MM.1S (cell line): Measurements from ENCODE around the gene MYRIP.
A peak's percentile ranks its signal among the peaks of the same experiment; 100 is the strongest.

ENCODE experiments used
- DNase-seq: peaks from one replicate; pipeline ENCODE4 v3.0.0-alpha.2; 2015
- H2AFZ ChIP-seq: fragments of 300-600 bp; sonication (generic); 2 replicates; pipeline ENCODE4 v1.6.0; 2016; ENCODE audit warnings: antibody characterized with exemption, low read length
- H3F3A ChIP-seq: fragments of 300-600 bp; sonication (generic); 2 replicates; pipeline ENCODE4 v1.6.1; 2016; ENCODE audit warnings: mild to moderate bottlenecking, antibody characterized with exemption, low read length, moderate library complexity, mixed read lengths; ENCODE audit not compliant: insufficient read depth
- H3K27ac ChIP-seq: fragments of 300-600 bp; sonication (generic); 2 replicates; pipeline ENCODE4 v1.5.1; 2016; ENCODE audit warnings: mild to moderate bottlenecking, low read length
- H3K27me3 ChIP-seq: fragments of 300-600 bp; sonication (generic); replicated peaks from 2 replicates; pipeline ENCODE4 v1.6.0; 2016; ENCODE audit warnings: low read length; ENCODE audit not compliant: insufficient read depth
- H3K36me3 ChIP-seq: fragments of 300-600 bp; sonication (generic); replicated peaks from 2 replicates; pipeline ENCODE4 v1.6.1; 2016; ENCODE audit warnings: mild to moderate bottlenecking, low read length, mixed read lengths; ENCODE audit not compliant: insufficient read depth
- H3K4me1 ChIP-seq: fragments of 300-600 bp; sonication (generic); 2 replicates; pipeline ENCODE4 v1.6.1; 2016; ENCODE audit warnings: low read length, mixed read lengths
- H3K4me2 ChIP-seq: fragments of 300-600 bp; sonication (generic); 2 replicates; pipeline ENCODE4 v1.6.0; 2016; ENCODE audit warnings: low read depth, low read length
- H3K4me3 ChIP-seq: fragments of 300-600 bp; sonication (generic); 2 replicates; pipeline ENCODE4 v1.5.1; 2016; ENCODE audit warnings: low read length, mixed read lengths
- H3K79me2 ChIP-seq: fragments of 300-600 bp; sonication (generic); 2 replicates; pipeline ENCODE4 v1.6.1; 2016; ENCODE audit warnings: mixed run types, low read length, mixed read lengths
- H3K9ac ChIP-seq: fragments of 300-600 bp; sonication (generic); 2 replicates; pipeline ENCODE4 v1.6.1; 2016; ENCODE audit warnings: low read length, mixed read lengths
- H3K9me2 ChIP-seq: fragments of 300-600 bp; sonication (generic); replicated peaks from 2 replicates; pipeline ENCODE4 v1.6.1; 2016; ENCODE audit warnings: mild to moderate bottlenecking, low read length, mixed read lengths; ENCODE audit not compliant: insufficient read depth
- H3K9me3 ChIP-seq: fragments of 300-600 bp; sonication (generic); replicated peaks from 2 replicates; pipeline ENCODE4 v1.6.1; 2016; ENCODE audit warnings: mild to moderate bottlenecking, low read length, mixed read lengths; ENCODE audit not compliant: insufficient read depth
- H4K20me1 ChIP-seq: fragments of 300-600 bp; sonication (generic); 2 replicates; pipeline ENCODE4 v1.6.1; 2016; ENCODE audit warnings: mild to moderate bottlenecking, low read length, moderate library complexity, mixed read lengths; ENCODE audit not compliant: insufficient read depth
- EZH2 ChIP-seq: fragments of 300-600 bp; sonication (generic); optimal IDR thresholded peaks from 2 replicates; pipeline ENCODE3; 2017; ENCODE audit warnings: low read depth, mild to moderate bottlenecking, antibody characterized with exemption, low read length, mixed read lengths
- EZH2phosphoT487 ChIP-seq: fragments of 300-600 bp; sonication (generic); IDR thresholded peaks from 2 replicates; pipeline ENCODE4 v1.6.1; 2018; ENCODE audit warnings: antibody characterized with exemption, low read length
- TF ChIP-seq, protein P1 (sequence below): fragments of 300-600 bp; sonication (generic); IDR thresholded peaks from 2 replicates; pipeline ENCODE4 v1.5.1; 2016; ENCODE audit warnings: antibody characterized with exemption, low read length, mixed read lengths

MYRIP gene

GRCh38 chr3:39805650-39806049, 3.8 kb upstream of the MYRIP start:
- H3F3A ChIP-seq = peaks cover 6% of the 10 kb centered on the region; the same call in 1 of the 2 replicates
- H3K4me2 ChIP-seq = no peak overlapping the region
- no peaks in the 10 kb centered on the region for H3K4me1 ChIP-seq
- H3K79me2 ChIP-seq = no peaks in the 10 kb centered on the region
- DNase-seq = no peak
- H3K27ac ChIP-seq = no peak overlapping the region
- H2AFZ ChIP-seq = no peak overlapping the region
- no peak overlapping the region for H3K4me3 ChIP-seq
- no peaks in the 10 kb centered on the region for H3K36me3 ChIP-seq
- H4K20me1 ChIP-seq = no peaks in the 10 kb centered on the region
- H3K9ac ChIP-seq = no peak overlapping the region
- H3K9me2 ChIP-seq = no peaks in the 10 kb centered on the region
- H3K27me3 ChIP-seq = peaks cover 14% of the 10 kb centered on the region; the same call in 1 of the 2 replicates
- H3K9me3 ChIP-seq = no peaks in the 10 kb centered on the region
- TF ChIP-seq, protein P1, sequence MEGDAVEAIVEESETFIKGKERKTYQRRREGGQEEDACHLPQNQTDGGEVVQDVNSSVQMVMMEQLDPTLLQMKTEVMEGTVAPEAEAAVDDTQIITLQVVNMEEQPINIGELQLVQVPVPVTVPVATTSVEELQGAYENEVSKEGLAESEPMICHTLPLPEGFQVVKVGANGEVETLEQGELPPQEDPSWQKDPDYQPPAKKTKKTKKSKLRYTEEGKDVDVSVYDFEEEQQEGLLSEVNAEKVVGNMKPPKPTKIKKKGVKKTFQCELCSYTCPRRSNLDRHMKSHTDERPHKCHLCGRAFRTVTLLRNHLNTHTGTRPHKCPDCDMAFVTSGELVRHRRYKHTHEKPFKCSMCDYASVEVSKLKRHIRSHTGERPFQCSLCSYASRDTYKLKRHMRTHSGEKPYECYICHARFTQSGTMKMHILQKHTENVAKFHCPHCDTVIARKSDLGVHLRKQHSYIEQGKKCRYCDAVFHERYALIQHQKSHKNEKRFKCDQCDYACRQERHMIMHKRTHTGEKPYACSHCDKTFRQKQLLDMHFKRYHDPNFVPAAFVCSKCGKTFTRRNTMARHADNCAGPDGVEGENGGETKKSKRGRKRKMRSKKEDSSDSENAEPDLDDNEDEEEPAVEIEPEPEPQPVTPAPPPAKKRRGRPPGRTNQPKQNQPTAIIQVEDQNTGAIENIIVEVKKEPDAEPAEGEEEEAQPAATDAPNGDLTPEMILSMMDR = no peak
- TF ChIP-seq EZH2phosphoT487 (no peak), EZH2 (no peak)

DNA sequence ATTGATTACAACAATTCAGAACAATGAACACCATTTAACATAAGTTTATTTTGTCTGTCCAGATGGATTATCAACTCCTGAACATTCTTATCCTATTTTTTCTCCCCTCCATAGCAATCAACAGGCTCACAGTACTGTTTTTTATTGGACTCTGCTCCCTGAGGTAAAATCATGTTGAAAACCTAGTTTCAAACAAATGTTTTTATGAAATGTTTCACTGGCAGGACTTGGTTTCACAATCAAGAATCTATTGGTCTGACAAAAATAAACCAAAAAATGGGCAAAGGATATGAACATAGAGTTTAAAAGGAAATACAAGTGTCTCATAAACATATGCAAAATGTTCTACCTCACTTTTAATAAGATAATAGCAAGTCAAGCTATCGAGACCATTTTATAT, 2.6 kb upstream of the MYRIP start:
- no peaks in the 10 kb centered on the region for H3K9me3 ChIP-seq
- no peak overlapping the region for H3K9ac ChIP-seq
- no peak overlapping the region for H3K4me3 ChIP-seq
- no peaks in the 10 kb centered on the region for H3K9me2 ChIP-seq
- H3K27ac ChIP-seq = no peak overlapping the region
- H3F3A ChIP-seq = peaks cover 6% of the 10 kb centered on the region; the same call in 1 of the 2 replicates
- no peak overlapping the region for H3K4me2 ChIP-seq
- H3K79me2 ChIP-seq = no peaks in the 10 kb centered on the region
- TF ChIP-seq, protein P1 = no peak
- no peak for TF ChIP-seq EZH2
- no peak for TF ChIP-seq EZH2phosphoT487
- no peaks in the 10 kb centered on the region for H3K36me3 ChIP-seq
- peaks cover 16% of the 10 kb centered on the region; the same call in 1 of the 2 replicates for H3K27me3 ChIP-seq
- H2AFZ ChIP-seq = no peak overlapping the region
- H3K4me1 ChIP-seq = no peaks in the 10 kb centered on the region
- no peak for DNase-seq
- no peaks in the 10 kb centered on the region for H4K20me1 ChIP-seq

DNA sequence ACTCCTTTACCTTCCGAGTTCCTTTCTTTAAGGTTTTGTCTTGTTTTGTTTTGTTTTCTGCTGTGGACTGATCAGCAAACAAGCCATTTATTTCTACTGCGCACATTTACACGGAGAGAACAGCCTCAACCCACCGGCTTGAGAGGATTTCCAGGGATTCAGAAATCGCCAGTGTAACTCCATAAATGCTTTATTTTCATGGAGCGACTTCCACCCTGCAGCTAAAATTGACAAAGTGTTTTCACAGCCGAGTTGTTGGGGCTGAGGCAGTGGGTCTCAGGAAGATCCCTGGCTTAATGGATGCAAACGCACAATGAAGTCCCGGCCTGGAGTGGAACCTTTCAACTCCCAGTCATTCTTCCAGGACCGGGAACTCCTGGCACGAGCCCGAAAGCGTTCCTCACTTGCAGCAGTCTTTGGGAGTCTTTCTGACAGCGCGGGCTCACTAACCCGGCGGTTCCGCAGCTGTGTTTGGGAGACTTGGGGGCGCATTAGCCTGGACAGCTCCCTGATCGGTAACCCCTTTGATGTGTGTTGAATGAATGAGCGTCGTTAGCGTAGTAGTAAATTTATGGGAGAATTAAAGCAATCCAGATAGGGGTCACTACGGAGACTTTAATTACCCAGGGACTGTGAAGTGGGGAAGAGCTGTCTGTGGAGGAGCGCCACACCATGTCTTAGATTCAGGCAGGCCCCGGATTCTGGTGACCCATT, 785 bp upstream of the MYRIP start:
- H3K4me3 ChIP-seq = peak overlapping the region; percentile 61
- peak overlapping the region; percentile 84 for H3K4me2 ChIP-seq
- DNase-seq = no peak
- H3K27ac ChIP-seq = no peak overlapping the region
- no peaks in the 10 kb centered on the region for H3K4me1 ChIP-seq
- peaks cover 16% of the 10 kb centered on the region; the same call in 1 of the 2 replicates for H3K27me3 ChIP-seq
- H3K36me3 ChIP-seq = no peaks in the 10 kb centered on the region
- H4K20me1 ChIP-seq = no peaks in the 10 kb centered on the region
- H2AFZ ChIP-seq = peak overlapping the region; percentile 57
- H3K79me2 ChIP-seq = no peaks in the 10 kb centered on the region
- H3F3A ChIP-seq = peaks cover 6% of the 10 kb centered on the region; the same call in 1 of the 2 replicates
- H3K9ac ChIP-seq = no peak overlapping the region; the same call in 1 of the 2 replicates
- TF ChIP-seq EZH2phosphoT487 = no peak
- no peak for TF ChIP-seq EZH2
- TF ChIP-seq, protein P1 = no peak
- H3K9me3 ChIP-seq = no peaks in the 10 kb centered on the region
- H3K9me2 ChIP-seq = no peaks in the 10 kb centered on the region
